ENCODE results near the gene IRF4. TPM values are rescaled to one million over a fixed set of nuclear protein-coding genes. Genes with fewer than 3 reads are reported as not detected.

Gene IRF4
- total RNA-seq, 1 experiment from 2014 or later = 0.37 TPM

DNA sequence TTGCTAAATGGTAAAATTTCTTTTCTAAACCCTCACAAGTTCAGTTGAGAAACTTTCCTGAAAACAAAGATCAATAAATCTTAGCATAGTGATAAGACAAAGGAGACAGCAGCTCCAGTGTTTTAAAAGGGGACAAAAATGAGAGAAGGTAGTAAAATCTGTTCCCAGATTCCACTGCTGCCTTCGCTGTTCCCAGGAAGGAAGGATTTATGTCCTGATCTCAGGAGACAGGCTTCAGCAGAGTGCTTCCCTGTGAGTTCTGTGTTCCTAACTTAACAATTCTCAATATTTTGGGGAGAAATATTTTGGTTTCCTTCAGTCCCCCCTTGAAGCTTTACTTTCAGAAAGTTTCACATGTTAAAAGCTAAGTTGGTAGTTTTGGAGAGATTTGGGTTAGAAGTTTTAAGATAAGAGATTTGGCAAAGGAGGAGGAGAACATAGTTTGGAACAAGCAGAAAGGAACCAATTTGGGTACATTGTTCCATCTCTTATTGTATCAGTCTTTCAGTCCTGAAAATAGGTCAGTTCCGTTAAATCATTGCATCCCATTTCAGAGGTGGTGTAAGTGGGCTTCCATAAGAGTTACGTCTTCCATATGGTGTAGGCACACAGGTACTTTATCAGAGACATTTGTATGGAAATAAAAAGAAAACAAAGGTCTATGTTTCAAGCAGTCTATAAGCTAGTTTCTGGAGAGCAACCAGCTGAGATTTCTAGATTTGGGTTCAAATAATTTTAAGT is 20.8 kb downstream of the IRF4 start:
- CTCF ChIA-PET = no interaction called here
- POLR2A ChIA-PET (ENCODE audit: low non-redundant PET) = no interaction called here
- no peaks in the 10 kb centered on the region for H3K36me3 ChIP-seq (ENCODE audit: insufficient read depth, low read length, poor library complexity, severe bottlenecking)

DNA sequence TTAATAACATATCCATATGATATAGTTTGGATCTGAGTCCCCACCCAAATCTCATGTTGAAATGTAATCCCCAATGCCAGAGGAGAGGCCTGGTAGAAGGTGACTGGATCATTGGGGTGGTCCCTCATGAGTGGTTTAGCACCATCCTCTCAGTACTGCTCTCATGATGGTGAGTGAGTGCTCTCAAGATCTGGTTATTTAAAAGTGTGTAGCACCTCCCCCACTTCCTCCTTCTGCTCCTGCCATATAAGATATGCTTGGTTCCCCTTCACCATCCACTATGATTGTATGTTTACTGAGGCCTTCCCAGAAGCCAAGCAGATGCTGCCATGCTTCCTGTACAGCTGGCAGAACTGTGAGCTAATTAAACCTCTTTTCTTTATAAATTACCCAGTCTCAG is 22.9 kb downstream of the IRF4 start:
- ChIA-PET CTCF (interaction anchor here (0.6 kb wide), 1 partner anchor 140 kb away, joined by 4 read pairs; no protein-coding TSS in a partner anchor), POLR2A (ENCODE audit: low non-redundant PET) (no interaction called here)
- Histone ChIP-seq H3K9me3 (ENCODE audit: low read depth, low read length, poor library complexity, severe bottlenecking) (no peaks in the 10 kb centered on the region), H3K36me3 (ENCODE audit: insufficient read depth, low read length, poor library complexity, severe bottlenecking) (no peaks in the 10 kb centered on the region), H3K4me3 (ENCODE audit: low read depth, low read length, poor library complexity, severe bottlenecking) (no peak overlapping the region), H3K4me1 (ENCODE audit: insufficient read depth, low read length, poor library complexity, severe bottlenecking) (no peaks in the 10 kb centered on the region), H3K27me3 (replicated peaks; ENCODE audit: insufficient read depth, low read depth, low read length, poor library complexity) (peaks cover 37% of the 10 kb centered on the region), H3K27ac (ENCODE audit: low read depth, low read length, poor library complexity, severe bottlenecking) (no peak overlapping the region)
- intact Hi-C loops (cut with micrococcal nuclease; ENCODE audit: unreplicated experiment) = no loop called here
- TF ChIP-seq, protein P1, sequence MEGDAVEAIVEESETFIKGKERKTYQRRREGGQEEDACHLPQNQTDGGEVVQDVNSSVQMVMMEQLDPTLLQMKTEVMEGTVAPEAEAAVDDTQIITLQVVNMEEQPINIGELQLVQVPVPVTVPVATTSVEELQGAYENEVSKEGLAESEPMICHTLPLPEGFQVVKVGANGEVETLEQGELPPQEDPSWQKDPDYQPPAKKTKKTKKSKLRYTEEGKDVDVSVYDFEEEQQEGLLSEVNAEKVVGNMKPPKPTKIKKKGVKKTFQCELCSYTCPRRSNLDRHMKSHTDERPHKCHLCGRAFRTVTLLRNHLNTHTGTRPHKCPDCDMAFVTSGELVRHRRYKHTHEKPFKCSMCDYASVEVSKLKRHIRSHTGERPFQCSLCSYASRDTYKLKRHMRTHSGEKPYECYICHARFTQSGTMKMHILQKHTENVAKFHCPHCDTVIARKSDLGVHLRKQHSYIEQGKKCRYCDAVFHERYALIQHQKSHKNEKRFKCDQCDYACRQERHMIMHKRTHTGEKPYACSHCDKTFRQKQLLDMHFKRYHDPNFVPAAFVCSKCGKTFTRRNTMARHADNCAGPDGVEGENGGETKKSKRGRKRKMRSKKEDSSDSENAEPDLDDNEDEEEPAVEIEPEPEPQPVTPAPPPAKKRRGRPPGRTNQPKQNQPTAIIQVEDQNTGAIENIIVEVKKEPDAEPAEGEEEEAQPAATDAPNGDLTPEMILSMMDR (conservative IDR thresholded peaks at IDR 0.05; ENCODE audit: low read depth, low read length) = no peak
- no peak for TF ChIP-seq EZH2 (IDR thresholded peaks at IDR 0.05; ENCODE audit: borderline replicate concordance, low read depth, low read length, poor library complexity, severe bottlenecking)
- DNase-seq (ENCODE audit: low spot score) = no peak
- BruUV-seq (replicated peaks) = no TSS peak

More for the DNA sequence above, 20.8 kb downstream of the IRF4 start:
- Histone ChIP-seq H3K9me3 (ENCODE audit: low read depth, low read length, poor library complexity, severe bottlenecking) (no peaks in the 10 kb centered on the region), H3K27ac (ENCODE audit: low read depth, low read length, poor library complexity, severe bottlenecking) (no peak overlapping the region), H3K4me1 (ENCODE audit: insufficient read depth, low read length, poor library complexity, severe bottlenecking) (no peaks in the 10 kb centered on the region), H3K4me3 (ENCODE audit: low read depth, low read length, poor library complexity, severe bottlenecking) (no peak overlapping the region), H3K27me3 (replicated peaks; ENCODE audit: insufficient read depth, low read depth, low read length, poor library complexity) (peaks cover 46% of the 10 kb centered on the region)
- intact Hi-C loops (cut with micrococcal nuclease; ENCODE audit: unreplicated experiment) = no loop called here
- no peak for DNase-seq (ENCODE audit: low spot score)
- no TSS peak for BruUV-seq (replicated peaks)
- no peak for TF ChIP-seq EZH2 (IDR thresholded peaks at IDR 0.05; ENCODE audit: borderline replicate concordance, low read depth, low read length, poor library complexity, severe bottlenecking)
- TF ChIP-seq, protein P1 (conservative IDR thresholded peaks at IDR 0.05; ENCODE audit: low read depth, low read length) = no peak

DNA sequence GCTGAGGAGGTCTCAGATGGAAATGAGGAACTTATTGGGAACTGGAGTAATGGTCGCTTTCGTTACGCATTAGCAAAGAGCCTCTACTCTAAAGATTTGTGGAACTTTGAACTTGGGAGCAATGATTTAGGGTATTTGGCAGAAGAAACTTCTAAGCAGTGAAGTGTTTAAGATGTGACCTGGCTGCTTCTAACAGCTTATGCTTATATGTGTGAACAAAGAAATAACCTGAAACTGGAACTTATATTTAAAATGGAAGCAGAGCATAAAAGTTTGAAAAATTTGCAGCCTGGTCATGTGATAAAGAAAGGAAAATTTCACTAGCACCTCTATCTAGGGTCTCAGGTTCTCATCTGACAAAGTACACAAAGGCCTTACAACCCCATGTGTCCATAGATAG is 23.5 kb downstream of the IRF4 start:
- H3K4me1 ChIP-seq (ENCODE audit: insufficient read depth, low read length, poor library complexity, severe bottlenecking) = no peaks in the 10 kb centered on the region
- CTCF ChIA-PET = interaction anchor here (0.6 kb wide), 1 partner anchor 140 kb away, joined by 4 read pairs; no protein-coding TSS in a partner anchor
- no peaks in the 10 kb centered on the region for H3K9me3 ChIP-seq (ENCODE audit: low read depth, low read length, poor library complexity, severe bottlenecking)
- intact Hi-C loops (cut with micrococcal nuclease; ENCODE audit: unreplicated experiment) = no loop called here
- no peaks in the 10 kb centered on the region for H3K36me3 ChIP-seq (ENCODE audit: insufficient read depth, low read length, poor library complexity, severe bottlenecking)
- no peak overlapping the region for H3K4me3 ChIP-seq (ENCODE audit: low read depth, low read length, poor library complexity, severe bottlenecking)
- POLR2A ChIA-PET (ENCODE audit: low non-redundant PET) = no interaction called here
- H3K27ac ChIP-seq (ENCODE audit: low read depth, low read length, poor library complexity, severe bottlenecking) = no peak overlapping the region
- TF ChIP-seq, protein P1 (conservative IDR thresholded peaks at IDR 0.05; ENCODE audit: low read depth, low read length) = no peak
- no peak for TF ChIP-seq EZH2 (IDR thresholded peaks at IDR 0.05; ENCODE audit: borderline replicate concordance, low read depth, low read length, poor library complexity, severe bottlenecking)
- no TSS peak for BruUV-seq (replicated peaks)
- H3K27me3 ChIP-seq (replicated peaks; ENCODE audit: insufficient read depth, low read depth, low read length, poor library complexity) = peaks cover 37% of the 10 kb centered on the region
- no peak for DNase-seq (ENCODE audit: low spot score)

Measured in A673 (cell line).